Adrenal gland (tissue), 5 donors: ENCODE results near the gene STK39.

Experiments used
- POLR2A ChIP-seq, 2 donors: fragments of 450-650 bp; IDR thresholded peaks; one replicate each; pipeline ENCODE4 v1.6.1; 2017; ENCODE audit warnings: antibody characterized with exemption in 2 of 2, mild to moderate bottlenecking in 2 of 2, moderate library complexity in 1 of 2
- TF ChIP-seq, protein P1 (sequence below), 6 experiments: fragments of 450-650 bp in 4 of 6; fragments of 200-600 bp in 2 of 6; sonication (generic) in 1 of 6; IDR thresholded peaks; 1 replicate in 5 of 6; 2 replicates in 1 of 6; pipeline versions ENCODE4 v1.5.1 to v1.8.0; 2016 to 2021; ENCODE audit warnings: antibody characterized with exemption in 6 of 6, mild to moderate bottlenecking in 2 of 6, moderate library complexity in 1 of 6
- donor health status: DM: no; HTN: no; CAD: no.

GRCh38 chr2:168189835-168190569 is 57.4 kb downstream of the STK39 start:
- TF ChIP-seq POLR2A (IDR thresholded peaks at IDR 0.05): no peak
- TF ChIP-seq, protein P1, sequence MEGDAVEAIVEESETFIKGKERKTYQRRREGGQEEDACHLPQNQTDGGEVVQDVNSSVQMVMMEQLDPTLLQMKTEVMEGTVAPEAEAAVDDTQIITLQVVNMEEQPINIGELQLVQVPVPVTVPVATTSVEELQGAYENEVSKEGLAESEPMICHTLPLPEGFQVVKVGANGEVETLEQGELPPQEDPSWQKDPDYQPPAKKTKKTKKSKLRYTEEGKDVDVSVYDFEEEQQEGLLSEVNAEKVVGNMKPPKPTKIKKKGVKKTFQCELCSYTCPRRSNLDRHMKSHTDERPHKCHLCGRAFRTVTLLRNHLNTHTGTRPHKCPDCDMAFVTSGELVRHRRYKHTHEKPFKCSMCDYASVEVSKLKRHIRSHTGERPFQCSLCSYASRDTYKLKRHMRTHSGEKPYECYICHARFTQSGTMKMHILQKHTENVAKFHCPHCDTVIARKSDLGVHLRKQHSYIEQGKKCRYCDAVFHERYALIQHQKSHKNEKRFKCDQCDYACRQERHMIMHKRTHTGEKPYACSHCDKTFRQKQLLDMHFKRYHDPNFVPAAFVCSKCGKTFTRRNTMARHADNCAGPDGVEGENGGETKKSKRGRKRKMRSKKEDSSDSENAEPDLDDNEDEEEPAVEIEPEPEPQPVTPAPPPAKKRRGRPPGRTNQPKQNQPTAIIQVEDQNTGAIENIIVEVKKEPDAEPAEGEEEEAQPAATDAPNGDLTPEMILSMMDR (IDR thresholded peaks at IDR 0.05): no peak
